DMS153 treated with DMSO at 0.1 percent for 48 hours (cell line): ENCODE data around the gene SGCD.

Experiments
- DNase-seq: peaks from one replicate; lab custom pipeline; 2025; ENCODE audit not compliant: unreplicated experiment; lab: John Stamatoyannopoulos, UW

Gene SGCD

GRCh38 chr5:156451505-156451904, 124.5 kb downstream of the SGCD start:
- DNase-seq, result no peak

DNA sequence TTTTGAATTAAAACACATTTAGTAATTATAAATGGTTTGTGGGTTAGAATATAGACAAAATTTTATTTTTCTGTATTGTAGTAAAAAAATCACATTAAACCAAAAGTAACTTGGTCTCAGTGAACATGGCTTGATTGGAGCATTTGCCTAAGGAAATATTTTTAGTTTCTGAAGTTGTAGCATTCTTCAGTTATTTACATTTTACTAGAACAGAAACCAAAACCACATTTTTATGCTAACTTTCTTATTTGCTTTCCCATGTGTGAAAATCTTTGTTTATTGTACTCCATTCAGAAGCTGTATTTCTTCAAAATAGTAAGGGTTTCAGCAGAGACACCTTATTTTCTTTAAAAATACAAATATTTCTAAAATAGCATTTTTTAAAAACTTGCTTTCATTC, 129.9 kb downstream of the SGCD start:
- DNase-seq, result no peak

DNA sequence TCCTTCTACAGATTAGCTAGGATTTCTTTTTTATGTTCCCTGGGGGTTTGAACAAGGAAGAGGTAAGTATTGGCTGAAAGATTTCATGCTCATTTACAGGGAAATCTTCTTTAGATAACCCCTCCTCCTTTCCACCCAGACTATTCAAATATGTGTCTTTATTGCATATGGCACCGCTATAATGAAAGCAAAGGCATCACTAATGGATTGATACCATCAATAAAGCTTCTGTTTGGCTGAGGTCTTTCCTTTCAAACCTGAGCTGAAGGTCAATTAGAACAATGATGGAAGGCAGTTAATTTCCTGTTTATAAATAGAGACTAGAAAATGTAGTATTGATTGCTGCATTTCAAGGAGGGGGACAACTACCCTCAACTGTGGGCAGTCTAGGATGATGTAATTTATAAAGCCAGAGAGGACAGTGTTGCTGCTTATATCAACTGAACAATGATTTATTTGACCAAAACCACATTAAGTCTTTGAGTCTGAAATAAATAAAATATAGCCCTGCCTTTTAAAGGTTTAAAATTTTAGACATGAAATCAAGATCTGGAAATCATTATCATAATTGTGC, 132.9 kb downstream of the SGCD start:
- DNase-seq, result no peak

GRCh38 chr5:156460471-156460870, 133.5 kb downstream of the SGCD start:
- DNase-seq, result no peak

GRCh38 chr5:156466871-156467270, 139.9 kb downstream of the SGCD start:
- DNase-seq, result no peak

GRCh38 chr5:156469636-156470035, 142.7 kb downstream of the SGCD start:
- DNase-seq, result no peak

GRCh38 chr5:156471893-156472292, 144.9 kb downstream of the SGCD start:
- DNase-seq, result no peak

GRCh38 chr5:156473269-156473908, 146.4 kb downstream of the SGCD start:
- DNase-seq, result no peak

DNA sequence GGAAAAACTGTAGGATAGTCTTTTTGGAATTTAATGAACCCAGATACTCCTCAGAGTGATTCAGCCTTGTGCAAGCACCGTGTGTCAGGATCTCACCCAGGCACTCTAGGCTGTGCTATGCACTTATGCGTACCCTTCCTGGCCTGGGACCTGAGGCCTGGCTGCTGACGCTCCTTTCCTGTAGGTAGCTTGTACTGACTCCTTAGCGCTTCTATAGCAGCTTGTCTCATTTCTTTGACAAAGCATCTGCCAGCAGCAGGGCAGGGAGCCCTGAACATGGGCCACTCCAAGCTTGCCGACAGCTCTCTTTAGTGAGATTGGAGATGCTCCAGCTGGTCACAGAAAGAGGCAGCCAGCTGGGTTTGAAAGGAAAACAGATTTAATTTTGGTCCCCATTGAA, 147.3 kb downstream of the SGCD start:
- no peak for DNase-seq

DNA sequence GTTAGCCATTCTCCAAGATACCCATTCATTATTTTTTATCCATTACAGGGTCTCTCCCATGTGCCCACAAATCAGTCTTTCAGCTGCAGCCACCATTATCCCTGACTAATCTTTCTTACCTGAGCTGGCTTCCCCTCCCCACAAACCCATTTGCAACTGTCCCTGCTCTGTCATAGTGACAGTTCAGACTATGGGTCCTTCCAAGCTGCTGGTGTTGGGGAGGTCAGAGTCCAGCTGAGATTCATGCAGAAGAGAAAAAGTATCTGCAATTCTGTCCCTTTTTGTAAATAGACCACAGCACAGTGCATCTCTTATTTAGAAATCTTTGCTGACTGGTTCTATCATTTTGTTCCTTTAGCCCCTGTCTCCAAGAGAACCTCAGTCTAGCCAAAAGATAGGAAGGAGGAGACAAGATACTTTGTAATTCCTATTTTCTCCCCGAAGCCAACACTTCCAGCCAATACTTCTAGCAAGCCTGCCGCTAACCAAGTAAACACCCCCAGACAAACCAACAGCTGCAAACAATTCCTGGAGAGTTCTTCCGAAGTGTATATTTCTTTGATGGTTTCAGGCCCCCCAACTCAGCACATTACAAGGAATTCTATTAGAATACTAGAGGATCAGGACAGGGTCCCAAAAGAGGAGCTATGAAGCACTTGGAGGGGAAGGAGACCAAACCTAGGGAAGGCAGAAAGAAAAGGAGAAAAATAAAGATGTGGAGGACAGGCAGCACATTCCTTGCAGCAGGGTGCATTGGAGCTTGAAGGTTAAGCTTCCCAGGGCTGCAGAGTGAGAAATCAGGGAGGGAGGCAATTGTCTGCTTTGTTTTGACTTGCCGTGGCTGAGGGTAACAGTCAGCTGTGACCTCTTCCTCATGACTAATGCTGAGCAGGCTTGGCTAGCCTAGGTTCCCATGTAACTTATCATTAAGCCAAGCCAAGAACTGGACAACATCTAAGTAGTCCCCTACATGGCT, 148.5 kb downstream of the SGCD start:
- DNase-seq, result no peak

- no peak for DNase-seq
Observed at GRCh38 chr5:156476158-156476551, 149.2 kb downstream of the SGCD start.

DNA sequence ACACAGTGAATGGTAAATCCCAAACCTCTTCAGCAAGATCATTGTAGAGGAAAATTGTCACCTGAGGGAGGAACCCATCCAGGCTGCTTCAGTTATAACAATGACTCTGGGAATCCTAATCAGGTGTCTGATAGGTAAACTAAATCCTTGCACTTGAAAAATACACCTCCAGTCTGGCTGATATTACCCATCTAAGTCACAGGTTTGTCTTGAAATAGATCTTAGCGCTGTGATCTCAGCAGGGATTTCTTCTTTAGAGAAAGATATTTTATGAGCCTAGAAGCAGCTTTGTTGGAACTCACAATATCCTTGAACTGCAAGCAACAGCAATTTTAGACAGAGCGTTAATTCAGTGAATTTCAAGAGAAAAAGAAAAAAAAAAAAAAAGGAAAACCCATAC, 149.7 kb downstream of the SGCD start:
- no peak for DNase-seq

DNA sequence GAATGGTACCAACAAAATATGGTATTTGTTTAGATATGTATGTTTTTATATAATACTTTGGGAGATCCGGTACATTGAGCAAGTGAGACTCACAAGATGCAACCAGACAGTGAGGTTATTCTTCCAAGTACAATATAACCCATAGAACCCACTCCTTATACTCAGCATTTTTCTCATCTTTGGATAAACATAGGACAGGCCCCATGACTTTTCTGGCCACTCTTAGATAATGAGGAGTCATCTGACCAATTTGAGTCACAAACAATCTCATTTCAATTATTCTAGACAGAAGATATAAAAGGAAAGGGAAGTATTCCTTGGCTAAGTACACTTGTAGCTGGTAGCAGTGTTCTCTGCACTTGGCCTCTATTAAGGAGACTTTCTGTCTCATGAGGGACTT, 150.2 kb downstream of the SGCD start:
- no peak for DNase-seq

- no peak for DNase-seq
Observed at GRCh38 chr5:156479849-156480248, 152.9 kb downstream of the SGCD start.

- DNase-seq, result no peak
Observed at GRCh38 chr5:156481741-156482140, 154.8 kb downstream of the SGCD start.

DNA sequence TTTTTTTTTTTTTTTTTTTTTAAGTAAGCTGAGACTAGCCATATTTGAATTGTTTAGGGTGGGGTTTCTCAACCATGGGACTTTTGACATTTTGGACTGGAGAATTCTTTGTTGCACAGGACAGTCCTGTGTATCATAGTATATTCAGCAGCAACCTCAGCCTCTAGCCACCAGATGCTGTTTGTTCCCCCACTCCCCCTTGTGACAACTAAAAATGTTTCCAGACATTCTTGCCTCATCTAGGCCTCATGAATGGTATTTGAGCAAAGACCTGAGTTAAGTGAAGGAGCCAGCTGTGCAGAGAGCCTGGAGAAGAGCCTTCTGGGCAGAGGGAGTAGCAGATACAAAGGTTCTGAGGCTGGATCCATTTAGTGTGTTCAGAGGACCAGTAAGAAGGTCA, 155.9 kb downstream of the SGCD start:
- DNase-seq, result no peak

DNA sequence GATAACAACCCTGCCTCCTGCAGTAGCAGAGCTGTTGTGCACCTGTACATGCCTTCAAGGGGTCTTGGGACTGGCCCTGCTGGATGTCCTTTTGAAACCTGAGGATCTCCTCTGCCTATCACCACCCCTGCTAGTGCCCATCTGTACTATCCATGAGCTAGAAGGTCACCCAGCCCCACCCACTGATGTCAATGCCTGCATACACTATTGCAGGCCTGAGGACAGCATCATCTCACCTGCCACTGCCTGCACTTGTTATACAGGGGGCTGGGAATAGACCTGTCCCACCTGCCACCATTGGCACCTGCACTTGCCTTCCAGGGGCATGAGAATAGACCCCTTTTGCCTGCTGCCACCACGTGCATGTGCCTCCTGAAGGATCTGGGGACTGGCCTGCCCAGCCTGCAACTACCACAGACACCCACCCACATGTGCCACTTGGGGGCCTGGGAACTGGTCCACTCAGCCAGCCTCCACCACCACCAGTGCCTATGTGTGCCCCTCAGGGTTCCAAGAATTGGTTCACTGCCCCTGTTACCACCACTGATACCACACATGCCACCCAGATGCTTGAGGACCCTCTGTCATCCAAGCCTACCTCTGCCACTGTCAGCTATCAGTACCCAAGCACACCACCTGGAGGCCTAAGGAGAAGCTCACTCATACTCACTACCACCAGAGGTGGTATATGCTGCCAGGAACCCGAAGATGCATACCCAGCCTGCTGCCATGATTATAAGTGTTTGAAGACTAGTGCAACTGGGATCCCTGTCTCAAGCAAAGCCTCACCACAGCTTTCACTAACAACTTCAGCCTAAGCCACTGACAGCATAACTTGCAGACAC, 159.7 kb downstream of the SGCD start:
- no peak for DNase-seq

- no peak for DNase-seq
Observed at GRCh38 chr5:156491766-156492165, 164.8 kb downstream of the SGCD start.

- DNase-seq, result no peak
Observed at GRCh38 chr5:156496291-156496690, 169.3 kb downstream of the SGCD start.

DNA sequence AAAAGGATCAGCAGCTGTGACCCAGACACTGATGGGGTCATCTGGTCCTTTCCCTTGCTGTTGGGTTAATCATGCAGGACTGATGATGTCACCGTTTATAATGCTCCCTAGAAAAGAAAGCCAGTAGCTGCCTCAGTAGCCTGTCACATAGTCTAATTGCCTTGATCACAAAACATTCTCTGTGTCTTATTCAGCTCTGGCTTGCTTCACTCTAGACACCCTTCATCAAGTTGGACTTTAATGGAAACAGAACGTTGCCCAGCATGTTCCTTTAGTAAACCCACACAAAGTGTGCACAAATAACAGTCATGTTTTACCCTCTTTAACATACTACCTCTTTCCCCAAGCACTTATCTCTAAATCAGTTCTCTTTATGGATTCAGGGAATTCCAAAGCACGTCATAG, 170.8 kb downstream of the SGCD start:
- DNase-seq, result no peak
